ENCODE data around the gene SLC7A11. TPM values are rescaled to one million over a fixed set of nuclear protein-coding genes. Genes with fewer than 3 reads are reported as not detected.
"Not testable (repeated sequence)": the region's sequence is repeated elsewhere in the genome, so short reads cannot be mapped to it uniquely, and the experiment has no call there.

The SLC7A11 gene
- total RNA-seq, 1 donor: 1.9 TPM

- no peaks in the 10 kb centered on the region for H3K4me1 ChIP-seq (ENCODE audit: insufficient read depth, low read length)
- H3K4me3 ChIP-seq (ENCODE audit: low read length): no peak overlapping the region
- no peaks in the 10 kb centered on the region for H3K27me3 ChIP-seq (ENCODE audit: insufficient read depth, low read length)
- H3K9me3 ChIP-seq (ENCODE audit: low read depth, low read length): no peaks in the 10 kb centered on the region
These were observed 13.9 kb upstream of the SLC7A11 start for GRCh38 chr4:138255917-138256597.

GRCh38 chr4:138252551-138252950 lies 10.4 kb upstream of the SLC7A11 start:
- Histone ChIP-seq H3K9me3 (ENCODE audit: low read depth, low read length) (no peaks in the 10 kb centered on the region), H3K4me3 (ENCODE audit: low read length) (no peak overlapping the region), H3K27me3 (ENCODE audit: insufficient read depth, low read length) (no peaks in the 10 kb centered on the region), H3K4me1 (ENCODE audit: insufficient read depth, low read length) (no peaks in the 10 kb centered on the region)

GRCh38 chr4:138251938-138252337 lies 9.8 kb upstream of the SLC7A11 start:
- Histone ChIP-seq H3K4me3 (ENCODE audit: low read length) (no peak overlapping the region), H3K4me1 (ENCODE audit: insufficient read depth, low read length) (no peaks in the 10 kb centered on the region), H3K9me3 (ENCODE audit: low read depth, low read length) (no peaks in the 10 kb centered on the region), H3K27me3 (ENCODE audit: insufficient read depth, low read length) (no peaks in the 10 kb centered on the region)

GRCh38 chr4:138249132-138249531 lies 7.0 kb upstream of the SLC7A11 start:
- no peak overlapping the region for H3K4me3 ChIP-seq (ENCODE audit: low read length)
- H3K9me3 ChIP-seq (ENCODE audit: low read depth, low read length): no peaks in the 10 kb centered on the region
- H3K4me1 ChIP-seq (ENCODE audit: insufficient read depth, low read length): no peaks in the 10 kb centered on the region
- no peaks in the 10 kb centered on the region for H3K27me3 ChIP-seq (ENCODE audit: insufficient read depth, low read length)

GRCh38 chr4:138248058-138248457 lies 5.9 kb upstream of the SLC7A11 start:
- Histone ChIP-seq H3K4me1 (ENCODE audit: insufficient read depth, low read length) (no peaks in the 10 kb centered on the region), H3K9me3 (ENCODE audit: low read depth, low read length) (no peaks in the 10 kb centered on the region), H3K4me3 (ENCODE audit: low read length) (no peak overlapping the region), H3K27me3 (ENCODE audit: insufficient read depth, low read length) (no peaks in the 10 kb centered on the region)

- Histone ChIP-seq H3K4me1 (ENCODE audit: insufficient read depth, low read length) (no peaks in the 10 kb centered on the region), H3K4me3 (ENCODE audit: low read length) (no peak overlapping the region), H3K27me3 (ENCODE audit: insufficient read depth, low read length) (no peaks in the 10 kb centered on the region), H3K9me3 (ENCODE audit: low read depth, low read length) (no peaks in the 10 kb centered on the region)
These were observed 5.5 kb upstream of the SLC7A11 start for GRCh38 chr4:138247643-138248042.

- Histone ChIP-seq H3K27me3 (ENCODE audit: insufficient read depth, low read length) (no peaks in the 10 kb centered on the region), H3K4me3 (ENCODE audit: low read length) (no peak overlapping the region), H3K9me3 (ENCODE audit: low read depth, low read length) (no peaks in the 10 kb centered on the region), H3K4me1 (ENCODE audit: insufficient read depth, low read length) (peaks cover 10% of the 10 kb centered on the region)
These were observed 1.2 kb upstream of the SLC7A11 start for GRCh38 chr4:138243369-138243768.

- H3K4me1 ChIP-seq (ENCODE audit: insufficient read depth, low read length): peaks cover 10% of the 10 kb centered on the region
- no peaks in the 10 kb centered on the region for H3K27me3 ChIP-seq (ENCODE audit: insufficient read depth, low read length)
- H3K4me3 ChIP-seq (ENCODE audit: low read length): no peak overlapping the region
- no peaks in the 10 kb centered on the region for H3K9me3 ChIP-seq (ENCODE audit: low read depth, low read length)
These were observed 646 bp upstream of the SLC7A11 start for GRCh38 chr4:138242834-138243156.

GRCh38 chr4:138241281-138242075 lies 671 bp downstream of the SLC7A11 start:
- H3K9me3 ChIP-seq (ENCODE audit: low read depth, low read length): no peaks in the 10 kb centered on the region
- H3K4me1 ChIP-seq (ENCODE audit: insufficient read depth, low read length): peaks cover 10% of the 10 kb centered on the region
- no peaks in the 10 kb centered on the region for H3K27me3 ChIP-seq (ENCODE audit: insufficient read depth, low read length)
- H3K4me3 ChIP-seq (ENCODE audit: low read length): no peak overlapping the region

GRCh38 chr4:138239491-138239890 lies 2.7 kb downstream of the SLC7A11 start:
- Histone ChIP-seq H3K4me1 (ENCODE audit: insufficient read depth, low read length) (peaks cover 10% of the 10 kb centered on the region), H3K4me3 (ENCODE audit: low read length) (no peak overlapping the region), H3K9me3 (ENCODE audit: low read depth, low read length) (no peaks in the 10 kb centered on the region), H3K27me3 (ENCODE audit: insufficient read depth, low read length) (no peaks in the 10 kb centered on the region)

- no peak overlapping the region for H3K4me3 ChIP-seq (ENCODE audit: low read length)
- H3K4me1 ChIP-seq (ENCODE audit: insufficient read depth, low read length): peaks cover 10% of the 10 kb centered on the region
- no peaks in the 10 kb centered on the region for H3K9me3 ChIP-seq (ENCODE audit: low read depth, low read length)
- no peaks in the 10 kb centered on the region for H3K27me3 ChIP-seq (ENCODE audit: insufficient read depth, low read length)
These were observed 3.4 kb downstream of the SLC7A11 start for GRCh38 chr4:138238521-138239292.

GRCh38 chr4:138237132-138237531 lies 5.0 kb downstream of the SLC7A11 start:
- not testable (repeated sequence) for H3K4me3 ChIP-seq (ENCODE audit: low read length); H3K4me1 ChIP-seq (ENCODE audit: insufficient read depth, low read length); H3K9me3 ChIP-seq (ENCODE audit: low read depth, low read length); H3K27me3 ChIP-seq (ENCODE audit: insufficient read depth, low read length)

- Histone ChIP-seq H3K27me3 (ENCODE audit: insufficient read depth, low read length) (no peaks in the 10 kb centered on the region), H3K4me3 (ENCODE audit: low read length) (no peak overlapping the region), H3K4me1 (ENCODE audit: insufficient read depth, low read length) (no peaks in the 10 kb centered on the region), H3K9me3 (ENCODE audit: low read depth, low read length) (no peaks in the 10 kb centered on the region)
These were observed 6.1 kb downstream of the SLC7A11 start for GRCh38 chr4:138236037-138236436.

GRCh38 chr4:138235419-138235952 lies 6.7 kb downstream of the SLC7A11 start:
- no peaks in the 10 kb centered on the region for H3K9me3 ChIP-seq (ENCODE audit: low read depth, low read length)
- H3K4me3 ChIP-seq (ENCODE audit: low read length): no peak overlapping the region
- no peaks in the 10 kb centered on the region for H3K27me3 ChIP-seq (ENCODE audit: insufficient read depth, low read length)
- no peaks in the 10 kb centered on the region for H3K4me1 ChIP-seq (ENCODE audit: insufficient read depth, low read length)

GRCh38 chr4:138234248-138234647 lies 7.9 kb downstream of the SLC7A11 start:
- Histone ChIP-seq H3K4me3 (ENCODE audit: low read length) (no peak overlapping the region), H3K4me1 (ENCODE audit: insufficient read depth, low read length) (no peaks in the 10 kb centered on the region), H3K9me3 (ENCODE audit: low read depth, low read length) (no peaks in the 10 kb centered on the region), H3K27me3 (ENCODE audit: insufficient read depth, low read length) (no peaks in the 10 kb centered on the region)
